HepG2 (cell line): ENCODE measurements around the gene NUCB1. TPM values are rescaled to one million over a fixed set of nuclear protein-coding genes. Genes with fewer than 3 reads are reported as not detected.
"Not testable (repeated sequence)": the region's sequence is repeated elsewhere in the genome, so short reads cannot be mapped to it uniquely, and the experiment has no call there.

Experiments used
- ATAC-seq: fragments of 200-7000 bp; cut with Tn5 transposase; 3 replicates; pipeline ENCODE4 v1.9.1; 2020; ENCODE audit warnings: mild to moderate bottlenecking, moderate library complexity
- BruUV-seq: library from RNA; stranded (reverse); fragments of 400-500 nt; replicated peaks from 2 replicates; lab custom pipeline; 2021; lab: Mats Ljungman, UMichigan
- CTCF ChIA-PET: fragments of 300-600 bp; formaldehyde crosslinking; extraction: SDS; loops from one replicate; lab custom pipeline; 2021; ENCODE audit warnings: low total read pairs, inconsistent platforms, low intra/inter-chr PET ratio; lab: Yijun Ruan, JAX
- POLR2A ChIA-PET: fragments of 350-600 bp; sonication (Branson Sonifier 250); formaldehyde crosslinking; loops from one replicate; lab custom pipeline; 2020; ENCODE audit warnings: antibody characterized with exemption, inconsistent platforms; lab: Yijun Ruan, JAX
- DNase-seq: peaks from one replicate; pipeline ENCODE4 v3.0.0-alpha.2; 2015; ENCODE audit warnings: low spot score
- FAIRE-seq: peaks from 3 replicates; lab custom pipeline; 2011; peaks lifted over from hg19 to GRCh38; lab: Jason Lieb, UNC
- H2AFZ ChIP-seq: one replicate; pipeline ENCODE4 v1.6.1; 2011; ENCODE audit warnings: low read length, inconsistent platforms
- H3K27ac ChIP-seq: fragments of 300-600 bp; 3 replicates; pipeline ENCODE4 v1.8.0; 2011; ENCODE audit warnings: mixed run types, mild to moderate bottlenecking, mixed read lengths, low read length, inconsistent platforms; ENCODE audit not compliant: insufficient read depth; ENCODE audit errors: extremely low read length
- H3K27me3 ChIP-seq, 2 experiments: fragments of 200-600 bp in 1 of 2; 2 replicates in 1 of 2; 3 replicates in 1 of 2; pipeline versions ENCODE4 v1.6.0 to v1.8.0; 2011; ENCODE audit warnings: low read length in 2 of 2, mild to moderate bottlenecking in 2 of 2, moderate library complexity in 2 of 2, inconsistent platforms in 1 of 2; ENCODE audit not compliant: insufficient read depth in 2 of 2, control insufficient read depth in 1 of 2
- H3K36me3 ChIP-seq, 2 experiments: fragments of 200-600 bp in 1 of 2; replicated peaks in 1 of 2; 2 replicates in 1 of 2; 3 replicates in 1 of 2; pipeline versions ENCODE4 v1.5.1 to v1.8.0; 2011; ENCODE audit warnings: low read length in 2 of 2, inconsistent platforms in 1 of 2; ENCODE audit not compliant: insufficient read depth in 2 of 2, control insufficient read depth in 1 of 2
- H3K4me1 ChIP-seq: 2 replicates; pipeline ENCODE4 v1.5.1; 2012; ENCODE audit warnings: low read length, inconsistent platforms; ENCODE audit not compliant: insufficient read depth
- H3K4me2 ChIP-seq: 2 replicates; pipeline ENCODE4 v1.6.0; 2011; ENCODE audit warnings: low read depth, low read length, inconsistent platforms
- H3K4me3 ChIP-seq, 3 experiments: fragments of 200-600 bp in 1 of 3; sonication (generic), shearing (Covaris generic) in 1 of 3; replicated peaks in 1 of 3; 2 replicates each; pipeline ENCODE4 v1.5.1; 2011 to 2016; ENCODE audit warnings: low read length in 3 of 3, inconsistent platforms in 2 of 3, low read depth in 2 of 3, mild to moderate bottlenecking in 2 of 3, control low read depth in 1 of 3, mixed read lengths in 1 of 3; ENCODE audit not compliant: insufficient read depth in 1 of 3
- H3K79me2 ChIP-seq: one replicate; pipeline ENCODE4 v1.6.1; 2011; ENCODE audit warnings: low read length, inconsistent platforms; ENCODE audit not compliant: insufficient read depth
- H3K9ac ChIP-seq: 2 replicates; pipeline ENCODE4 v1.6.0; 2011; ENCODE audit warnings: mild to moderate bottlenecking, low read depth, low read length, inconsistent platforms; ENCODE audit not compliant: insufficient read depth
- H3K9me3 ChIP-seq: 2 replicates; pipeline ENCODE4 v1.5.1; 2012; ENCODE audit warnings: mild to moderate bottlenecking, low read length
- H4K20me1 ChIP-seq: 2 replicates; pipeline ENCODE4 v1.6.0; 2011; ENCODE audit warnings: inconsistent platforms, mild to moderate bottlenecking, low read length, moderate library complexity; ENCODE audit not compliant: insufficient read depth
- EZH2 ChIP-seq: conservative IDR thresholded peaks from 2 replicates; pipeline ENCODE4 v1.6.1; 2012; ENCODE audit warnings: mild to moderate bottlenecking, low read depth, low read length, moderate library complexity
- FOXJ3 ChIP-seq: sonication (generic); formaldehyde crosslinking; IDR thresholded peaks from 2 replicates; pipeline ENCODE4 v1.4.0; 2020; ENCODE audit warnings: missing genetic modification reagents, mild to moderate bottlenecking, borderline replicate concordance
- KDM6A ChIP-seq: IDR thresholded peaks from 2 replicates; pipeline ENCODE4 v1.6.1; 2016; ENCODE audit warnings: low read depth
- NFE2L1 ChIP-seq: sonication (generic); formaldehyde crosslinking; IDR thresholded peaks from 2 replicates; pipeline ENCODE4 v1.4.0; 2020; ENCODE audit warnings: missing genetic modification reagents, mild to moderate bottlenecking, borderline replicate concordance
- NFE2L2 ChIP-seq: fragments of 150-350 bp; IDR thresholded peaks from 2 replicates; pipeline ENCODE4 v1.6.1; 2014; ENCODE audit warnings: low read length
- POLR2G ChIP-seq: fragments of 200-400 bp; formaldehyde crosslinking; IDR thresholded peaks from 2 replicates; pipeline ENCODE4 v1.6.1; 2018; ENCODE audit warnings: mild to moderate bottlenecking, low read depth, low read length, moderate library complexity
- RFXAP ChIP-seq: sonication (generic); formaldehyde crosslinking; IDR thresholded peaks from 2 replicates; pipeline ENCODE4 v1.4.0; 2020; ENCODE audit warnings: missing genetic modification reagents, borderline replicate concordance
- SATB2 ChIP-seq: sonication (generic); formaldehyde crosslinking; IDR thresholded peaks from 2 replicates; pipeline ENCODE4 v1.5.0; 2020; ENCODE audit warnings: missing genetic modification reagents
- SP5 ChIP-seq: IDR thresholded peaks from 2 replicates; pipeline ENCODE4 v1.6.1; 2016; ENCODE audit warnings: low read depth, borderline replicate concordance
- U2AF2 ChIP-seq: fragments of 200-400 bp; formaldehyde crosslinking; IDR thresholded peaks from 2 replicates; pipeline ENCODE4 v1.6.1; 2017; ENCODE audit warnings: low read depth, mild to moderate bottlenecking, low read length
- ZBTB8A ChIP-seq: sonication (generic); formaldehyde crosslinking; IDR thresholded peaks from 2 replicates; pipeline ENCODE4 v1.4.0; 2020; ENCODE audit warnings: mild to moderate bottlenecking, low read depth, missing genetic modification reagents, borderline replicate concordance
- ZFY ChIP-seq: sonication (generic); formaldehyde crosslinking; IDR thresholded peaks from 2 replicates; pipeline ENCODE4 v1.4.0; 2020; ENCODE audit warnings: missing genetic modification reagents
- ZNF282 ChIP-seq: fragments of 450-650 bp; IDR thresholded peaks from 2 replicates; pipeline ENCODE4 v1.6.1; 2018; ENCODE audit not compliant: partially characterized antibody
- ZNF335 ChIP-seq: sonication (generic); formaldehyde crosslinking; IDR thresholded peaks from 2 replicates; pipeline ENCODE4 v1.4.0; 2020; ENCODE audit warnings: missing genetic modification reagents
- ZNF431 ChIP-seq: sonication (generic); formaldehyde crosslinking; IDR thresholded peaks from 2 replicates; pipeline ENCODE4 v1.9.0; 2022; ENCODE audit warnings: missing genetic modification reagents, low read depth, mild to moderate bottlenecking, borderline replicate concordance
- ZNF510 ChIP-seq: sonication (generic); formaldehyde crosslinking; IDR thresholded peaks from 2 replicates; pipeline ENCODE4 v1.4.0; 2020; ENCODE audit warnings: low read depth, mild to moderate bottlenecking, missing genetic modification reagents
- ZNF547 ChIP-seq: sonication (generic); formaldehyde crosslinking; IDR thresholded peaks from 2 replicates; pipeline ENCODE4 v1.5.1; 2020; ENCODE audit warnings: mild to moderate bottlenecking, missing genetic modification reagents
- ZNF552 ChIP-seq: sonication (generic); formaldehyde crosslinking; IDR thresholded peaks from 2 replicates; pipeline ENCODE4 v1.9.0; 2022; ENCODE audit warnings: missing genetic modification reagents, mild to moderate bottlenecking, borderline replicate concordance
- ZNF747 ChIP-seq: sonication (generic); formaldehyde crosslinking; IDR thresholded peaks from 2 replicates; pipeline ENCODE4 v1.8.1; 2023; ENCODE audit warnings: missing genetic modification reagents, mild to moderate bottlenecking, borderline replicate concordance
- ZXDC ChIP-seq: sonication (generic); formaldehyde crosslinking; IDR thresholded peaks from 2 replicates; pipeline ENCODE4 v1.5.0; 2020; ENCODE audit warnings: mild to moderate bottlenecking, missing genetic modification reagents
- WGBS: methylation state at CpG from one replicate; pipeline ENCODE4 v1.1.6; 2017; ENCODE audit warnings: low lambda C conversion rate; 5-methylcytosine and 5-hydroxymethylcytosine counted together
- in situ Hi-C: cut with HindIII; loops from 2 replicates; pipeline ENCODE4 v1.10.0; 2017; ENCODE audit warnings: low pct_unique_long_range_greater_than_20kb; ENCODE audit not compliant: extremely low pct_ligation_motif_present
- intact Hi-C: fragments of 100-400 bp; cut with micrococcal nuclease; formaldehyde crosslinking; loops from one replicate; pipeline ENCODE4 v1.10.0; 2022; ENCODE audit not compliant: unreplicated experiment
- polyA plus RNA-seq, 8 experiments: library from polyadenylated mRNA; depleted of rRNA in 3 of 8; stranded (reverse) in 7 of 8; unstranded in 1 of 8; fragments of >200 nt; fragmentation: Illumina TruSeq in 4 of 8; extraction: Trizol in 4 of 8; gene quantifications; 2 replicates each; pipeline versions ENCODE4 v1.2.1 to v1.2.3, GENCODE V29; 2011 to 2016; ENCODE audit warnings: low read depth in 4 of 8, missing spikeins in 1 of 8, mixed read lengths in 1 of 8; ENCODE audit not compliant: insufficient read depth in 1 of 8
- total RNA-seq, 5 experiments: library from RNA; depleted of rRNA; stranded (reverse); fragments of >200 nt; fragmentation: Illumina TruSeq; extraction: Trizol; gene quantifications; 2 replicates each; pipeline ENCODE4 v1.2.3, GENCODE V29; 2016; ENCODE audit warnings: low read depth in 1 of 5

Gene NUCB1
- total and polyA plus RNA-seq, 2 of the 13 experiments (the other 11 are each of a cell fraction or from before 2014, with no cell fraction given) = 82.3 to 106 TPM

- Histone ChIP-seq H3K4me3 (no peak overlapping the region), H3K27me3 (no peaks in the 10 kb centered on the region), H3K79me2 (no peaks in the 10 kb centered on the region), H3K27ac (no peak overlapping the region), H3K36me3 (peaks cover 3 to 10% of the 10 kb centered on the region in 2 experiments; a peak in 4 of 5 replicates), H4K20me1 (no peaks in the 10 kb centered on the region), H3K9me3 (no peaks in the 10 kb centered on the region), H2AFZ (no peak overlapping the region), H3K9ac (no peak overlapping the region), H3K4me2 (no peak overlapping the region), H3K4me1 (no peaks in the 10 kb centered on the region)
- ATAC-seq = no peak
- TF ChIP-seq ZBTB8A (no peak), RFXAP (CRISPR knock-in tag) (no peak), ZNF547 (no peak), ZNF747 (CRISPR knock-in tag) (no peak), ZNF431 (no peak), ZXDC (CRISPR knock-in tag) (no peak), U2AF2 (no peak), ZNF510 (CRISPR knock-in tag) (no peak), NFE2L1 (no peak), EZH2 (no peak), ZFY (no peak), SATB2 (CRISPR knock-in tag) (no peak), ZNF335 (no peak), KDM6A (CRISPR knock-in tag) (no peak), FOXJ3 (CRISPR knock-in tag) (no peak), POLR2G (no peak), ZNF552 (CRISPR knock-in tag) (no peak), SP5 (no peak), ZNF282 (no peak), NFE2L2 (no peak)
- intact Hi-C loops = no loop called here
- FAIRE-seq = no peak
- peak; percentile 28 for DNase-seq
- ChIA-PET POLR2A (interaction anchor here (1.1 to 1.5 kb wide), 2 partner anchors 25 to 29 kb away, joined by 3 read pairs; partner anchors contain the start of genes BAX and NUCB1), CTCF (no interaction called here)
- BruUV-seq = no TSS peak
- WGBS = 59% methylated on average over 10 of the region's 11 CpGs
- in situ Hi-C loops = no loop called here
These were observed 25.2 kb downstream of the NUCB1 start for GRCh38 chr19:48925240-48925843.

GRCh38 chr19:48925890-48926289, 25.8 kb downstream of the NUCB1 start:
- H3K4me2 ChIP-seq, H3K27ac ChIP-seq, H3K9me3 ChIP-seq, H3K9ac ChIP-seq, ATAC-seq, in situ Hi-C loops, H3K4me3 ChIP-seq, intact Hi-C loops, DNase-seq, H3K79me2 ChIP-seq, H3K36me3 ChIP-seq, H2AFZ ChIP-seq, H4K20me1 ChIP-seq, BruUV-seq, H3K4me1 ChIP-seq, CTCF ChIA-PET, H3K27me3 ChIP-seq, FAIRE-seq: not testable (repeated sequence)
- POLR2A ChIA-PET = interaction anchor here (1.1 to 1.5 kb wide), 2 partner anchors 26 to 29 kb away, joined by 3 read pairs; partner anchors contain the start of genes BAX and NUCB1
- 80% methylated on average over 8 of the region's 8 CpGs for WGBS
